SHP77 (cell line): ENCODE data around the gene TMC6.
"Not testable (repeated sequence)": the region's sequence is repeated elsewhere in the genome, so short reads cannot be mapped to it uniquely, and the experiment has no call there.

ENCODE experiments used
- DNase-seq, 2 experiments: peaks; one replicate each; lab custom pipeline; 2025; lab: John Stamatoyannopoulos, UW

Gene TMC6

DNA sequence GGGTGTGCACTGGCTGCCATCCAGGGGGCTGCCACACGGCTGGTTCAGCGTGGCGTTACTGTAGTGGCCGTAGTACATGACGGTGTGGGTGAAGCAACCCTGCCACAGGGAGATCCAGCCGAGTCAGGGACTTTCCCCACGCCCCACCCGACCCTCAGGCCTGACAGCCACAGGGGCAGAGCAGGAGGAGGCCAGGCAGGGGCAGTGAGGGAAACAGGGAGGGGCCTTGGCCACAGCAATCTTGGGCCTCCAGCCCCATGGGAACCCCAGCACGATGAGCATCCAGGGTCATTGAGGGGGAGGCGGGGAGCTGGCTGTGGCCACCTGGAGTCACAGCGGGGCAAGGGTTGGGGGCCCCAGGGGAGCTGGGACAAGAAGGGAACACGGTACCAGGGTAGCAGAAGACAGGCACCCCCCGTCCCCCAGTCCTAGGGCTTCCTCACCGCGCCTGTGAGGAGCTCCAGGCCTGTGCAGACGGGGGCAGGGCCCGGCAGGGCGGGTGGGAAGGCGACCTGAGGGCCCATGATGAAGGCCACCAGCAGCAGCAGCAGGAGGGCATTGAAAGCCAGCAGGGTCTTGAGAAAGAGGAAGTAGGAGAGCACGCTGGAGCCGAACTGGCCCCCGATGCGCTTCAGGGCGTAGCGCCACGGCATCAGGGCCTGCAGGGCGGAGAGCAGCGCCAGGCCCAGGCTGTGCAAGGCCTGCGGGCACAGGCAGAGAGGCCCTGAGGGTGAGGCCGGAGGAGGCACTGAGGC, 4.3 kb downstream of the TMC6 start:
- DNase-seq, result no peak

DNA sequence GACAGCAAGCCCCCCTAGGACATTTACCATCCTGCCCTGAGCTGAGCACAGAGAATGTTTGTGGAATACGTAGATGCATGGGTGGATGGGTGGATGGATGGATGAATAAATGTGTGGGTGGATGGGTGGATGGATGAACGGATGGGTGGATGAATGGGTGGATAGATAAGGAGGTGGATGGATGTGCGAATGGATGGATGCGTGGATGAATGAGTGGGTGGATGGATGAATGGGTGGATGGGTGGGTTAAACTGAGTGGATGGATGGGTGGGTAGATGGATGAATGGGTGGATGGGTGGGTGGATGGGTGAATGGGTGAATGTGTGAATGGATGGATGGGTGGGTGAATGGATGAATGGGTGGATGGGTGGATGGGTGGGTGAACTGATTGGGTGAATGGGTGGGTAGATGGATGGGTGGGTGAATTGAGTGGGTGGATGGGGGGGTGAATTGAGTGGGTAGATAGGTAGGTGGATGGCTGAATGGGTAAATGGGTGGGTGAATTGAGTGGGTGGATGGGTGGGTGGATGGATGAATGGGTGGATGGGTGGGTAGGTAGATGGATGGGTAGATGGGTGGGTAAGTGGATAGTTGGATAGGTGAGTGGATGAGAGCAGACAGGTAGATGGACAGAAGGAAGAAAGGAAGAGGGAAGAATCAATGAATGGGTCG, 5.2 kb downstream of the TMC6 start:
- DNase-seq, result no peak

DNA sequence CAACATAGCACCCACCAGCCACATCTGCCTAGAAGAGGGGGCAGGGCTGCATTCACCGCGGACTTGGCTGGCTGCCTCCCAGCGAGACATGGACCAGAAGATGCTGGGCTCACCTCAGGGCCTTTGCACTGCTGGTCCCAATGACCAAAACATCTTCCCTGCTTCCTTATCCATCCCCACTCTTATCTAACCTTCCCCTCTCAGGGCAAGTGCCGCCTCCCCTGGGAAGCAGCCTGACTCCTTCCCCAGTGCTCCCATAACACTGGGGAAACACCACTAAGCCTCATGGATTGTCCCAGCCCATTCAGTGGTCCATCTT, 5.7 kb downstream of the TMC6 start:
- DNase-seq, result no peak

DNA sequence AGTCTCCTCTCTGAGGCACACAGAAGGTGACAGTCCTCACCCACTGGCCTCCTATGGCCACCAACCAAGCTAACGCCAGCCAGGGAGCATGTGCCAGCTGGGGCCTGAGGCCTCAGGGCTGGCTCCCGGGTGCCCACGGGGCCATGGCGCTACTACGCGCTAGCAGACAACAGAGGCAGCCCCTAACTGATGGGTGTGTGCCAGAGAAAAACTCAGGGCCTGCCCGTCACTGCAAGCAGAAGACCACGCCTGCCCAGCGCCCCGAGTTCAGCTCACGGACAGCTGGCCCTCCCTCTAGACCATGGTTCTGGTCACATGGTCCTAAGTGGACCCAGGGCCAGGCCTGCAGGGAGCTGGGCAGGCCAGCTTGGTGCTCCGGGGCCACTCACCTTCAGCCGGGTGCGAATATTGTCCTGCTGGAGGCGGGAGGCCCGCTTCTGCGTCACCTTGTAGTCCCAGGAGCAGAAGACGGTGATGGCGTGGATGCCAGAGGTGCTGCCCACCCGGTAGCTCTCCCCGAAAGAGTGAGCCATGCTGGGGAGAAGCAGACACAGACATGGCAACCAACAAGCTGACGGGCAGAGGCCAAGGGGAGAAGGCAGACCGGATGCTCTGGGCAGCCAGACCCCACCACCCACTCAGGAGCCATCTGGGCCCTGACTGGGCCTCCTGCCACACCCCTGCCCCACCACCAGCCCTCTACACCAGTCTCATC, 6.2 kb downstream of the TMC6 start:
- no peak for DNase-seq

DNA sequence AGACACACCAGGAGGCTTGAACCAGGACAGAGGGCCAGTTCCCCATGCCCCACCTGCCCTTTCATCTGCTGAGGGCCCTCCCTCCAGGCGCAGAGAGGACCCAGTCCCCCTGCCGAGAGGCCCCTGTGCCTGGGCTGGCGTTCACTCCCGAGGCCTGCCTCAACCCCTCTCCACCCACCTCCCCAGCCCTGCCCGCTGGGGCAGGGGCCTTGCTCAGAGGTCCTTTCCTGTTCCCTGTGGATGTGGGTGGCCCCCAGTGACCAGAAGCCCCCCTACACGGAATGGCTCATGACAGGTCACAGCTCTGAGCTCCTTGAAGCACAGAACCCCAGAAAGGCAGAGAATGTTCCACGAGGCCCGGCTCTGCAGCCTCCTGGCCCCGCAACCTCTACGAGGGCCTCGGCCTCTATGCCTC, 6.7 kb downstream of the TMC6 start:
- no peak for DNase-seq

DNA sequence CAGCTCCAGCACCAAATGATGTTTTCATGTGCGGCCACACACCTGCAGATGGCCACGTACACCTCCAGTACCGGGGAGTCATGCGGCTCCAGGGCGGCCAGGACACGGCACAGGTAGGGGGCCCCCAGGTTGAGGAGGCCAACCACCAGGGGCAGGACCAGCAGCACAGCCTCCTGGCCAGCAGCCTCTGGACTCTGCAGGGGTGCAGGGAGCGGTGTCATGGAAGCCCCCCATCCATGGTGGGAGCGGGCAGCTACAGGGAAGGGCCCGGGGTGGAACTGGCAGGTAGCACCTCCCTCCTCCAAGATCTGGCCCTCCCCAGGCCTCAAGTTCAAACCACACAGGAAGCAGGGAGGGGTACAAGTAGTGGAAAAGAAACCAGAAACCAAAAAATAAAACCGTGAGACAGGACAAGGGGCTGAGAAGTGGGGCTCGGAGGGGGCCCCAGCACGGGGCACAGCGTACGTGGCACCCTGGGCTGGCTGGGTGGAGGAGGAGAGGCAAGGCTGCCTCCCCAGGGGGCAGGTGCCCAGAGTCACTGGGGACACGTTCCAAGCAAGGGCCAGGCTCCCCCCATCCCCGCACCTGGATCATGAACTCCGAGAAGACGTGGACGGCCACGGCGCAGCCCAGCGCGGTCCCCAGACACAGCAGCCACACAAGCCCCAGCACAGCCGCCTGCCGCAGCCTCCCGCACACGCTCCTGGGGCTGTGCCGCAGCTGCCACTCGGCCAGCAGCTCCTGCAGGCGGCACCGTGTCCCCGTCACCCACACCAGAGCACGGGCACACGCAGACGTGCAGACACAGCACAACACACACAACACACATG, 7.4 kb downstream of the TMC6 start:
- no peak for DNase-seq

DNA sequence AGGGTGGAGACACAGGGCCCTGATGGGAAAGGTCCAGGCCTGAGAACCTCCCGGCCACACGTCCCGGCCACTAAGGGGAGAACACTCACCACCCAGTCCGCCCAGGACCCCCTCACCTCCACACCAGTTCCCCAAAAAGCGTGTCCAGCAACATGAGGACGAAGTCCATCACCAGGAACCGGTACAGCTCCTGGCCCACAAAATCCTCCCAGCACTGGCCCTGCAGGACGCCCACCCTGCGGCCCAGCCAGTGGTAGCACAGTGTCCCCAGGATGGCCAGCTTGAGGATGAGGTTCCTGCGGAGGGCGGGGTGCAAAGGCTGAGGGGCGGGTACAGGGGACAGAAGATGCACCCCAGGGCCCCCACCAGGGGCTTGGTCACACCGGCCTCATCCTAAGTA, 8.0 kb downstream of the TMC6 start:
- DNase-seq, result no peak

DNA sequence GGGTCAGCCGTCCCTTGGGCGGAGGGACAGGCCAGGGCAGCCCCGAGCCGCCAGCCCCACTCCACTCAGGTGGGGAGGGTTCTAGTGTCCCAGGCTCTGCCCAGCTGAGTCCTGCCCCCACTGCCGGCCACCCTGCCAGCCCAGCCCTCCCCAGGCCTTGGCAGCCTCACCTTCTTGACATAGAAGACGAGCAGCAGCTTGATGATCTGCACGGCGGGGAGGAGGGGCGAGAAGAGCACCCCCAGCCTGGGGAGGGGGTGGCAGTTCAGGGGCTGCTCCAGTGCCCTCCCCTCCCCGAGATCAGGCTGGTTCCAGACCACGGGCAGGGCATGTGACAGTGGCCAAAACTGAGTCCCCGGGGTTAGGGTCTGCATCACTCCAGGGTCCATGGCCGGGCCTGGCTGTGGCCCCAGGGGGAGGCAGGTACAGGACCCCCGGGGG, 9.7 kb downstream of the TMC6 start:
- DNase-seq, result no peak

DNA sequence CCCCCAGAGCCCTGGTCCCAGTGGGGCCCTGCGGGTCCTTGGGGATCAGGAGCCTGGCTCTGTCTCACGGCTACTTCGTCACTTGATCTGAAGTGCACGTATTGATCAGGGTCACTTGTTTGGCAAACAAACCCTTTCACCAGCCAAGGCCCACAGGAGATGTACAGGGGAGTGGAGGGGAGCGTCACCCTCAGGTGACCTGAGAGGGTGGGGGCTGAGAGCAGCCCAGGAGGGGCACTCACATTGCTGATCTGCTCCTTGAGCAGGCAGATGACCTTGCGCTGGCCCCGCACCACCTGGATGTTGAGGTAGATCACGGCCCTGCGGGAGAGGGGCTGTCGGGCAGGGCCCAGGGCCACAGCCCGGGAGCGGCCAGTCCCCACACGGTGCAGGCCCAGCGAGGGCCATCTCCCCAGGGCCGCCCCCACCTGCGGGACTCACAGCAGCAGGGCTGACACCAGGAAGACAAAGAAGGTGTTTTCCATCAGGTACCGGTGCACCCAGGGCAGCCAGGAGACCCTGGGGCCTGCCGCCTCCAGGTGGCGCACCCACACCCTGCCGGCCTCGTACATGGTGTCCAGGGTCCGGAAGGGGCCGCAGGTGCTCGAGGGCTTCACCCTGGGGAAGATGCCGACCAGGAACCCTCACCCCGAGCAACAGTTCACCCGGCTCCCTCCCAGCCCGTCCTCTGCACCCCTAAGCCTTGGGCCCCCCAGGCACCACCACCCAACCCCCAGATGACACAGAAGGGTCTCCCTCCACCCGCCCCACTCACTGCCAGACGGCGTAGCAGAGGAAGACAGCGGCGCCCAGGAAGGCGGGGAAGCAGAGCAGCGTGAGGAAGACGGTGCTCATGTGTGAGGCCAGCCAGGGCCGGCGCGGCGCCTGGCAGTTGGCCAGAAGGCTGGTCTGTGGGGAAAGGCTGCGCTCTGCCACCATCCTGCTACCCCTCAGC, 11.3 kb downstream of the TMC6 start:
- peak; percentile 78 to 89 for DNase-seq

DNA sequence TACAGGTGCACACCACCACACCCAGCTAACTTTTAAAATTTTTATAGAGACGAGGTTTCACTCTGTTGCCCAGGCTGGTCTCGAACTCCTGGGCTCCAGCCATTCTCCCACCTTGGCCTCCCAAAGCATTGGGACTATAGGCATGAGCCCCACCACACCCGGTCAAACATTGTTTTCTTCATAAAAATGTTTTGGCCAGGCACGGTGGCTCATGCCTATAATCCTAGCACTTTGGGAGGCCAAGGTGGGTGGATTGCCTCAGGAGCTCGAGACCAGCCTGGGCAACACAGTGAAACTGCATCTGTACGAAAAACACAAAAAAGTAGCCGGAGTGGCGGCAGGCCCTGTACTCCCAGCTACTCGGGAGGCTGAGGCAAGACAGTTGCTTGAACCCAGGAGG, 12.1 kb downstream of the TMC6 start:
- no peak for DNase-seq

DNA sequence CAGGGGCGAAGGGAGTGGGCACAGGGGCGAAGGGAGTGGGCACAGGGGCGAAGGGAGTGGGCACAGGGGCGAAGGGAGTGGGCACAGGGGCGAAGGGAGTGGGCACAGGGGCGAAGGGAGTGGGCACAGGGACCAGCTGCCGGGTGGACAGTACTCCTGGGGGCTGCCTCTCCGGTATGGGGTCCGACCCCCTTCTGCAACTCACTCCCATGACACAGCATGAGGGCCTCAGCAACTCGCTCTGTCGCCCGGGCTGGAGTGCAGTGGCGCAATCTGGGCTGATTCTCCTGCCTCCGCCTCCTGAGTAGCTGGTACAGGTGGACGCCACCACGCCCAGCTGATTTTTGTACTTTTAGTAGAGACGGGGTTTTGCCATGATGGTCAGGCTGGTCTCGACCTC, 12.8 kb downstream of the TMC6 start:
- DNase-seq, result not testable (repeated sequence)

DNA sequence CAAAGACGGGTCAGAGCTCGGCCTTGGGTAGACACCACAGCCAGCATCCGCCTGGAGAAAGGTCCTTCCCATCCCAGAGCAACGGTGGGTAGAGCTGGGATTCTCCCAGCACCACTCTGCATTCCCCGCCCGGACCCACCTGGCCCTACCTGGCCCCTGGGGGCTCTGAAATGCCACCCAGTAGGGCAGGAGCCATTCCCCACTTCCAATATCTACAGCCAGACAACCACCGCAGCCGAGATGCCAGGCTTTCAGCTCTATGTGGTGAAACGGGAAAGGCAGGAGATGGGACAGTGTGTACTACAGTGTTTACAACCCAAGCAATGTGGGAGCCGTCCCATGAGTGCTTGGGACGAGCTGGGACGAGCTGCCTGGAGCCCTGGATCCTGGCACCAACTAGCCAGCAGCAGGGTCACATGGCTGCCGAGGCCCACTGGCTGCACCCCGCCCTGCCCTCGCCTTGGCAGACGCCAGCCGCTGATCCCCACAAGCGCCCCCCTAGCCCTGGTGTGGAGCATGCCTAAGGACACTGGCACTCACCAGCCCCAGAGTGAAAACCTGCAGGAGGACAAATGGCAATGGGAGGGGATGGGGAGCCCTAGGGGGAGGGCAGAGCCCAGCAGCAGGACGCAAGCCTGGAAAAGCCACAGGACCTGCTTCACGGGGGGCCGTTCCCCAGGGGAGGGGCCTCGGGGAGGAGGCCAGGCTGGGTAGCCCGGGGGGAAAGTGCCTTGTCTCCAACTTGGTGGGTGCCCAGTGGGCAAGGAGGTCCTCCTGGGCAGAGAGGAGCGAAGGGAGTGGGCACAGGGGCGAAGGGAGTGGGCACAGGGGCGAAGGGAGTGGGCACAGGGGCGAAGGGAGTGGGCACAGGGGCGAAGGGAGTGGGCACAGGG, 13.5 kb downstream of the TMC6 start:
- no peak for DNase-seq

DNA sequence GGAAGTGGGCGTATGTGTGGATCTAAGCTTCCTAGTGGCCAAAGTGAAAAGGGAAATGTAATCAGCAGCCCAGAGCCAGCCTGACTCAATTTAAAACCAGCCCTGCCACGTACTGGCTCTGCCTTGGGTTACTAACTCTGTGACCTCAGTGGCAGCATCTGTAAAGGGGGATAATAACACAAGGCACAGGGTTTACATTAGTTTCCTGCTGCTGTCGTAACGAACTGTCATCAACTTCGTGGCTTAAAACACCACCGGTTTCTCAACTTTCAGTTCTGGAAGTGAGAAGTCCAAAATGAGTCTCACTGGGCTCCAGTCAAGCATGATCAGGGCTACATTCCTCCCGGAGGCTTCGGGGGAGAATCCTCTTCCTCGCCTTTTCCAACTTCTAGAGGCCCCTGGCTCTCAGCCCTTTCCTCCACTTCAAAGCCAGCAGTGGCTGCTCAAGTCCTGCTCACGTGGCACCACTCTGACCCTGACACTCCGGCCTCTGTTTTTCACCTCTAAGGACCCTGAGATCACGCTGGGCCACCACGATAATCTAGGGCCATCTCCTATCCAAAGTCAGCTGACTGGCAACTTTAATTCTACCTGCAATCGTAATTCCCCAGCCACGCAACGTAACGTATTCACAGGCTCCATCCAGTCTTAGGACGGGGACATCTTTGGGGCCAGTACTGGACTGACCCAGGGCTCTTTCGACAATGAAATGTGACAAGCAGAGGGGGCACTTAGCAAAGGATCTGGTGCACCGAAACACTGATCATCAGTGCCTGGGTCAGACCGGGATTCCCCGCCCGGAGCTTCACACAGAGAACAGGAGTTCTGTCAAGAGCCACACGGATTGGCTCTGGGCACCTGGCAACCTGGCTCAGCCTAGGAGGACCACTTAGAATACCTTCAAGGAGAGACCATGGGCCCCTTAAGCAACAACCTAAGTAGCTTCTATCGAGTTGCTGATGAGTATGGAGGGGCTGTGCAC, 14.5 kb downstream of the TMC6 start:
- DNase-seq, result no peak

DNA sequence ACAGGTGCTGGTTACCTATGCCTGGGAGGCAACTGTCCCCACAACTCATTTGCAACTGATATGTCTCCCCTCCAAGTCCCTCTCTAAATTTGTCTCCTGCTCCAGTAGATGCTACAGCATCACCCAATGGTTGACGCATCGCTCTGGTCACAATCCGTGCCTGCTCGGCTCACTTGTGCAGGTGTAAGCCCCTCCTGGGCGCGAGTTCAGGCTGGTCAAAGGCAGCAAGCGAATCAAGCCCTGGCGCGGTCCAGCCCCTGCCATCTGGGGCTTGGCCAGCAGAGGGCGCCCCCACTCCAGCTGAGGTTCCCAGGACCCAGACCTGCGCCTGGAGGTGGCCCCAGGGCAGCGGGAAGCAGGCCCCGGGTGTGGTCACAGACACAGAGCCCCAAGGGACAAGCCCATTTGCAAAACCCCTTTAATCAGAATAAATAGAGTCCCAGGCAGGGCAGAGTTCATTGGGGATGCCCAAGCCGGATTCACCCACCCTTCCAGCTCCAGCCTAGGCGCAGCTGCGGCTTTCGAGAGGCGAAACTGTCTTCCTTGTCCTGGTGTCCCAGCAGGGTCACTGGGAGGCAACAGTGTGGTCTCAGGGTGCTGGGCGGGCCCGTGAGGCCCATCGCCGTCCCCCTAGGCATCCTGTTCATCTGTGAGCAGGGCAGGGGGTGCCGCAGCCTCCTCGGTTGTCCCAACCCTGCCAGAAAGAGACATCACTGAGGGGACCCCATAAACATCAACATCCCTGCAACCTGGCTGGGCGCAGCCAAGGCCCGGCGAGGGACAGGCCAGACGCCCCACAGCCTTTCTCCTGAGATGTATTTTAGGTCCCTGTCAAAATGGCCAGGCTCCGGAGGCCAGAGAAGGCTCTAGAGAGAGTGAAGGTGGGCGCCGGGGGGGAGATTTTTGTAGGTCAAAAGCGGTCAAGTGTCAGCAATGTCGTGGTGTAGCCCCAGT, 15.8 kb downstream of the TMC6 start:
- DNase-seq, result peak; percentile 64

DNA sequence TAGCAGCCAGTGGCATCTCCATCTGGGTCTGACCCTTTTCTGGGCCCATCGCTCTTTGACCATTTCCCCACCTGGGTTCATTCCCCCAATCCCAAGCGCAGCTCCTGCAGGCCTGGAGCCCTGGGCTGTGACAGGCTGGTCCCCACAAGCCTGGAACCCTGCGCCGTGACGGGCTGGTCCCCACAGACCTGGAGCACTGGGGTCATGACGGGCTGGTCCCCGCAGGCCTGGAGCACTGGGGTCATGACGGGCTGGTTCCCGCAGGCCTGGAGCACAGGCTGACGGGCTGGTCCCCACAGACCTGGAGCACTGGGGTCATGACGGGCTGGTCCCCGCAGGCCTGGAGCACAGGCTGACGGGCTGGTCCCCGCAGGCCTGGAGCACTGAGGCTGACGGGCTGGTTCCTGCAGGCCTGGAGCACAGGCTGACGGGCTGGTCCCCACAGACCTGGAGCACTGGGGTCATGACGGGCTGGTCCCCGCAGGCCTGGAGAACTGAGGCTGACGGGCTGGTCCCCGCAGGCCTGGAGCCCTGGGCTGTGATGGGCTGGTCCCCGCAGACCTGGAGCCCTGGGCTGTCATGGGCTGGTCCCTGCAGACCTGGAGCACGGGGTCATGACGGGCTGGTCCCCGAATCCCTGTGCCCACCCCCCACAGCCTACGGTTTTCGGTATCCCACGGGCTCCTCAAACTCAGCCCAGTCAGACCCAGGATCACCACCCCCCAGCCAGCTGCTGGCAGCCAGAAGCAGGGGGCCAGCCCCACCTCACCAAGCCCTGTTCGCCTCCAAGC, 16.6 kb downstream of the TMC6 start:
- no peak for DNase-seq

DNA sequence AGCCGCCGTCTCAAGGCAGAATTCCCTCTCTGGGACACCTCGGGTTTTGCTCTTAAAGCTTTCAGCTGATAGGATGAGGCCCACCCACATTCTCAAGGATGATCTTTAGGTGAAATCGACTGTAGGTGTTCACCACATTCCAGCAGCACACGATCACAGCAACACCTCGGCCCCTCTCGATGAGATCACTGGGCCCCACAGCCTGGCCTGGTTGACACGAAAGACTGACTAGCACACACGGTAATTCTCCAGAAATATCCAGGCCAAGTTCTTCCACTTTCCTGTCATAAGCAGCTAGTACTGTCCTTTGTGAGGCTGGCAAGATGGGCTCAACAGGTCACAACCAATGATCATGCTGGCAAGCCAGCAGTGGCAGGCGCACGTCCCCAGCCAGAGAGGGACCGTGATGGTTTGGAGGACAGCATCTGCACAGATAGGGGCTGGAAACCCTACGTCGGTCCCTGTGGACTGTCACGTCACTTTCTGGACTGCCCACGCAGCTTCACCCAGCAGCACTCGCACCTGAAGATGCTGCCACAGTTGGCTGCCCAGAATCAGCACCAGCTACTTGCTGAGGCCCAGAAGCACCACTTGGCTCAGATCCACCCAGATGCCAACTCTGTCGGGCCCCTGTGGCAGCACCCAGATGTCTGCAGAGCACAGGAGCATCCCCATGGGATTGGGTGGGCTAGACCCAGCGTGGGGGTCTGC, 17.4 kb downstream of the TMC6 start:
- no peak for DNase-seq
